Endothelial cell of umbilical vein (primary cell): ENCODE data around the gene P3H2.

Experiments
- EZH2 ChIP-seq: IDR thresholded peaks from 2 replicates; pipeline ENCODE4 v1.6.1; 2012; ENCODE audit warnings: borderline replicate concordance, low read depth, mild to moderate bottlenecking, moderate library complexity, low read length, inconsistent platforms; ENCODE audit not compliant: severe bottlenecking
- GATA2 ChIP-seq: IDR thresholded peaks from 2 replicates; pipeline ENCODE4 v1.7.0; 2011; ENCODE audit warnings: low read depth, mild to moderate bottlenecking, moderate library complexity, mixed read lengths, low read length; ENCODE audit not compliant: insufficient read length, insufficient read depth
- POLR2AphosphoS5 ChIP-seq: IDR thresholded peaks from 2 replicates; pipeline ENCODE4 v1.6.1; 2012; ENCODE audit warnings: low read depth, mild to moderate bottlenecking, control low read depth, low read length, moderate library complexity; ENCODE audit not compliant: insufficient read depth
- TF ChIP-seq, protein P1 (sequence below), 2 donors: IDR thresholded peaks; 1 replicate in 1 of 2; 2 replicates in 1 of 2; pipeline ENCODE4 v1.5.1; 2011; ENCODE audit warnings: low read length in 2 of 2, mild to moderate bottlenecking in 2 of 2, moderate library complexity in 2 of 2, control low read depth in 1 of 2, inconsistent platforms in 1 of 2, low read depth in 1 of 2; ENCODE audit not compliant: insufficient read depth in 1 of 2; ENCODE audit errors: extremely low read depth in 1 of 2

DNA sequence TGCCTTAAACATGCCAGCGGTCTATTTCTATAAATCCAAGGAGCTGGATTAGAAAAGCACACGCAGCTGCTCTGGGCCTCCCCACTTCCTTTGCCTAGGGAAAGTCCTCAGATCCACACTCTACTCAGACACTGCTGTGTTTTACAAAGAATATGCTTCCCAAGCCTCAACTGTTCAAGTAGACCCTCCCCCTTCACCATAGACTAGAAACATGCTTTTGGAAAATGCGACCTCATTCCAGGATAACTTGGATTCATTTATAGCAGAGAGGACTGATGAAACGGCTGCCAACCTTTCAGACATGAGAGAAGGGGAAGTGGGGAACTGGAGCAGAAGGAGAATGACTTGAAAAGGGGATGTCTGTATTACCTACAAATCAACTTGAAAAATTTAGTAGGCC, 64.0 kb downstream of the P3H2 start:
- TF ChIP-seq, protein P1, sequence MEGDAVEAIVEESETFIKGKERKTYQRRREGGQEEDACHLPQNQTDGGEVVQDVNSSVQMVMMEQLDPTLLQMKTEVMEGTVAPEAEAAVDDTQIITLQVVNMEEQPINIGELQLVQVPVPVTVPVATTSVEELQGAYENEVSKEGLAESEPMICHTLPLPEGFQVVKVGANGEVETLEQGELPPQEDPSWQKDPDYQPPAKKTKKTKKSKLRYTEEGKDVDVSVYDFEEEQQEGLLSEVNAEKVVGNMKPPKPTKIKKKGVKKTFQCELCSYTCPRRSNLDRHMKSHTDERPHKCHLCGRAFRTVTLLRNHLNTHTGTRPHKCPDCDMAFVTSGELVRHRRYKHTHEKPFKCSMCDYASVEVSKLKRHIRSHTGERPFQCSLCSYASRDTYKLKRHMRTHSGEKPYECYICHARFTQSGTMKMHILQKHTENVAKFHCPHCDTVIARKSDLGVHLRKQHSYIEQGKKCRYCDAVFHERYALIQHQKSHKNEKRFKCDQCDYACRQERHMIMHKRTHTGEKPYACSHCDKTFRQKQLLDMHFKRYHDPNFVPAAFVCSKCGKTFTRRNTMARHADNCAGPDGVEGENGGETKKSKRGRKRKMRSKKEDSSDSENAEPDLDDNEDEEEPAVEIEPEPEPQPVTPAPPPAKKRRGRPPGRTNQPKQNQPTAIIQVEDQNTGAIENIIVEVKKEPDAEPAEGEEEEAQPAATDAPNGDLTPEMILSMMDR (IDR thresholded peaks at IDR 0.05; ENCODE audit: extremely low read depth in 1 of 2, insufficient read depth in 1 of 2, low read depth in 1 of 2, low read length in 2 of 2), result no peak
- TF ChIP-seq GATA2 (no peak), EZH2 (no peak), POLR2AphosphoS5 (no peak)
